Measurements from ENCODE around the gene FLII. TPM values are rescaled to one million over a fixed set of nuclear protein-coding genes. Genes with fewer than 3 reads are reported as not detected.
A peak's percentile ranks its signal among the peaks of the same experiment; 100 is the strongest.
"Not testable (repeated sequence)": the region's sequence is repeated elsewhere in the genome, so short reads cannot be mapped to it uniquely, and the experiment has no call there.

Gene FLII
- 169 and 200 TPM in 2 replicates for total RNA-seq (2021)
- percentile 52 among the genes with signal in this experiment for Bru-seq, nascent RNA
- BruChase-seq, experiment 1, labeled RNA remaining after a 2-hour chase = percentile 65 among the genes with signal in this experiment
- BruChase-seq, experiment 2, labeled RNA remaining after a 6-hour chase = percentile 79 among the genes with signal in this experiment
- long read RNA-seq, full-length matches to known transcripts = 88 of 256 reads
- long read RNA-seq, partial matches to known transcripts = 29 of 256 reads
- long read RNA-seq, other reads (novel, unspliced or antisense) = 139 of 256 reads

DNA sequence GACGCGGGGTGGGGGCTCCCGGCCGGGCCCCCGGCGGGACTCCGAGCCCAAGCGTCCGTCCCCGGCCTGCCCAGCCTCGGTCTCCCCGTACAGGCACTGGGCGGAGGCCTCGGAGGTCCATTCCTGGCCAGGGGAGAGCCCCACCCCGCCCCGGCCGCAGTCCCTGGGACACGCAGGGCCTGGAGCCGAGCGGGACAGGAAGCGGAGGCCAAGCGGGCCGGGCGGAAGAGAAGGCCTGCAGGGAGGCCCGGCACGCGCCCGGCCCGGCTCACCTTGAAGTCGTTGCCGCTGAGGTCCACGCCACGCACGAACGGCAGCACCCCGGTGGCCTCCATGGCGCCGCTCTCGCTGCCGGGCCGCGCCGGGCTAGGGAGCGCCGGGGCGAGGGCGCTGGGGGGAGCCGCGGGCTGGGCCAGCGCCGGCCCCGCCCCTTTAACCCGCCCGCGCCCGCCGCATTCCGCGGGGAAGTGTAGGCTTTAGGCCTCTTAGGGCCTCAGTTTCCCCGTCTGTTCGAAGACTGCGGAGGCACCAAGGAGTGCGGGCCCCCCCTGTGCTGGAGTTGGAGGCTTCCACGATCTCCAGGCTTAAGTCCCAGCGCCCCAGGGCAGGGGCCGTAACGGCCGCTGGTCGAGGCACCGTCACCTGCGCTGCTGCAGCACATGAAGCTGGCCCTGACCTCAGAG, at the start of gene FLII:
Gene FLII (minus strand): TSS at position 383 of the 683 bp plus-strand sequence. CDS start 48 bp downstream, at position 335.
- intact Hi-C loops (cut with micrococcal nuclease; ENCODE audit: unreplicated experiment) = no loop called here
- ChIA-PET POLR2A (ENCODE audit: low non-redundant PET) (no interaction called here), CTCF (no interaction called here)

GRCh38 chr17:18303206-18303605, 44.7 kb upstream of the FLII start:
- H3K27me3 ChIP-seq (replicated peaks; ENCODE audit: insufficient read depth, low read depth, low read length, poor library complexity); DNase-seq (ENCODE audit: low spot score); H3K9me3 ChIP-seq (ENCODE audit: low read depth, low read length, poor library complexity, severe bottlenecking); CTCF ChIA-PET; H3K4me1 ChIP-seq (ENCODE audit: insufficient read depth, low read length, poor library complexity, severe bottlenecking); H3K27ac ChIP-seq (ENCODE audit: low read depth, low read length, poor library complexity, severe bottlenecking); H3K4me3 ChIP-seq (ENCODE audit: low read depth, low read length, poor library complexity, severe bottlenecking); POLR2A ChIA-PET (ENCODE audit: low non-redundant PET); intact Hi-C loops (cut with micrococcal nuclease; ENCODE audit: unreplicated experiment): not testable (repeated sequence)
- H3K36me3 ChIP-seq (ENCODE audit: insufficient read depth, low read length, poor library complexity, severe bottlenecking) = peaks cover 87% of the 10 kb centered on the region
- TSS peak; percentile 1 for BruUV-seq (replicated peaks)

More for the DNA sequence above, at the start of gene FLII:
- TF ChIP-seq EZH2 (IDR thresholded peaks at IDR 0.05; ENCODE audit: borderline replicate concordance, low read depth, low read length, poor library complexity, severe bottlenecking) (no peak), CTCF (conservative IDR thresholded peaks at IDR 0.05; ENCODE audit: low read depth, low read length) (no peak)
- no TSS peak for BruUV-seq (replicated peaks)
- Histone ChIP-seq H3K4me1 (ENCODE audit: insufficient read depth, low read length, poor library complexity, severe bottlenecking) (peaks cover 4% of the 10 kb centered on the region), H3K27me3 (replicated peaks; ENCODE audit: insufficient read depth, low read depth, low read length, poor library complexity) (no peaks in the 10 kb centered on the region), H3K9me3 (ENCODE audit: low read depth, low read length, poor library complexity, severe bottlenecking) (no peaks in the 10 kb centered on the region), H3K27ac (ENCODE audit: low read depth, low read length, poor library complexity, severe bottlenecking) (peak within 1 kb of the TSS; percentile 92), H3K4me3 (ENCODE audit: low read depth, low read length, poor library complexity, severe bottlenecking) (peak within 1 kb of the TSS; percentile 97), H3K36me3 (ENCODE audit: insufficient read depth, low read length, poor library complexity, severe bottlenecking) (peaks cover 22% of the 10 kb centered on the region)
- peak; percentile 45 for DNase-seq (ENCODE audit: low spot score)

GRCh38 chr17:18300725-18301480, 42.4 kb upstream of the FLII start:
- peaks cover 70% of the 10 kb centered on the region for H3K36me3 ChIP-seq (ENCODE audit: insufficient read depth, low read length, poor library complexity, severe bottlenecking)
- DNase-seq (ENCODE audit: low spot score) = no peak
- no peak for TF ChIP-seq EZH2 (IDR thresholded peaks at IDR 0.05; ENCODE audit: borderline replicate concordance, low read depth, low read length, poor library complexity, severe bottlenecking)
- TF ChIP-seq CTCF (conservative IDR thresholded peaks at IDR 0.05; ENCODE audit: low read depth, low read length) = no peak
- intact Hi-C loops (cut with micrococcal nuclease; ENCODE audit: unreplicated experiment) = no loop called here
- no peaks in the 10 kb centered on the region for H3K4me1 ChIP-seq (ENCODE audit: insufficient read depth, low read length, poor library complexity, severe bottlenecking)
- H3K27ac ChIP-seq (ENCODE audit: low read depth, low read length, poor library complexity, severe bottlenecking) = no peak overlapping the region
- ChIA-PET CTCF (no interaction called here), POLR2A (ENCODE audit: low non-redundant PET) (interaction anchor here (0.6 kb wide), 1 partner anchor 62 kb away, joined by 4 read pairs; no protein-coding TSS in a partner anchor)
- H3K4me3 ChIP-seq (ENCODE audit: low read depth, low read length, poor library complexity, severe bottlenecking) = no peak overlapping the region
- no peaks in the 10 kb centered on the region for H3K27me3 ChIP-seq (replicated peaks; ENCODE audit: insufficient read depth, low read depth, low read length, poor library complexity)
- BruUV-seq (replicated peaks) = no TSS peak
- no peaks in the 10 kb centered on the region for H3K9me3 ChIP-seq (ENCODE audit: low read depth, low read length, poor library complexity, severe bottlenecking)

DNA sequence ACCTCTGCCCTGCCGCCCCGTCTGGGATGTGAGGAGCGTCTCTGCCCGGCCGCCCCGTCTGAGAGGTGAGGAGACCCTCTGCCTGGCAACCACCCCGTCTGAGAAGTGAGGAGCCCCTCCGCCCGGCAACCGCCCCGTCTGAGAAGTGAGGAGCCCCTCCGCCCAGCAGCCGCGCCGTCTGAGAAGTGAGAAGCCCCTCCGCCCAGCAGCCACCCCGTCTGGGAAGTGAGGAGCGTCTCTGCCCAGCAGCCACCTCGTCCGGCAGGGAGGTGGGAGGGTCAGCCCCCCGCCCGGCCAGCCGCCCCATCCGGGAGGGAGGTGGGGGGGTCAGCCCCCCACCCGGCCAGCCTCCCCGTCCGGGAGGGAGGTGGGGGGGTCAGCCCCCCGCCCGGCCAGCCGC, 39.5 kb upstream of the FLII start:
- H3K9me3 ChIP-seq (ENCODE audit: low read depth, low read length, poor library complexity, severe bottlenecking); H3K4me1 ChIP-seq (ENCODE audit: insufficient read depth, low read length, poor library complexity, severe bottlenecking); H3K27ac ChIP-seq (ENCODE audit: low read depth, low read length, poor library complexity, severe bottlenecking); H3K27me3 ChIP-seq (replicated peaks; ENCODE audit: insufficient read depth, low read depth, low read length, poor library complexity); POLR2A ChIA-PET (ENCODE audit: low non-redundant PET); BruUV-seq (replicated peaks); H3K4me3 ChIP-seq (ENCODE audit: low read depth, low read length, poor library complexity, severe bottlenecking); intact Hi-C loops (cut with micrococcal nuclease; ENCODE audit: unreplicated experiment); DNase-seq (ENCODE audit: low spot score); CTCF ChIA-PET: not testable (repeated sequence)
- peaks cover 59% of the 10 kb centered on the region for H3K36me3 ChIP-seq (ENCODE audit: insufficient read depth, low read length, poor library complexity, severe bottlenecking)

All from A673 (cell line).